LoVo (cell line): ENCODE results near the gene HMX2.

Experiments
- DNase-seq: peaks from one replicate; pipeline ENCODE4 v3.0.0-alpha.2; 2016; ENCODE audit warnings: low spot score

HMX2 gene

DNA sequence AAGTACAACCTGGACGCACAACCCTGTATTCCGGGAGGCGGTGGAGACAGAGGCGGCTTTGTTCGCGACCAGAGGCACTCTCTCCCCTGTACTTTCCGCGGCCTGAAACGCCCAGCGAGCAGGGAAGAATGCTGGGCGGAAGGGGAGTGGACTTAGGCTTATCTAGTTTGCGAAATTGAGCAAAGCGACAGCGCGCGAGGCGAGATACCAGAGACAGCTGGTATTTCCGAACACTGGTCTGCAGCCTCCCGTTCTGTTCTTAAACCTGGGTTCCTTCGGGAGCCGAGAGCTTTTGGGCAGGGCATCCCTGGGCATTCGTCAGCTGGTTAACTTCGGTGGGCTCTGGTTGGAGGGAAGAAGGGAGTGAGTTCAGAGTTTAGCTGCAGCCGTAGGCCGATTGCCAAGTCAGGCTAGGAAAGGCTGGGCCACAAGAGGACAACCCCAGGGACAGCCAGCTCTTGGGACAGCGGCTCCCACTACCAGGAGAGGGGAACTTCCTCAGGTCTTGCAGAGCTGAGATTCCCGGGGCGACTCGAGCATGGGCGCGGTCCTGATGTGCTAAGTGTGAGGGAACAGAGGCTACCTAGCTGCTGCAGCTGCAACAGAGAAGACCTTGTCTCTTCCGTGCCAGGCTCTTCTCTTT, 8.3 kb upstream of the HMX2 start:
- DNase-seq: peak; percentile 79

DNA sequence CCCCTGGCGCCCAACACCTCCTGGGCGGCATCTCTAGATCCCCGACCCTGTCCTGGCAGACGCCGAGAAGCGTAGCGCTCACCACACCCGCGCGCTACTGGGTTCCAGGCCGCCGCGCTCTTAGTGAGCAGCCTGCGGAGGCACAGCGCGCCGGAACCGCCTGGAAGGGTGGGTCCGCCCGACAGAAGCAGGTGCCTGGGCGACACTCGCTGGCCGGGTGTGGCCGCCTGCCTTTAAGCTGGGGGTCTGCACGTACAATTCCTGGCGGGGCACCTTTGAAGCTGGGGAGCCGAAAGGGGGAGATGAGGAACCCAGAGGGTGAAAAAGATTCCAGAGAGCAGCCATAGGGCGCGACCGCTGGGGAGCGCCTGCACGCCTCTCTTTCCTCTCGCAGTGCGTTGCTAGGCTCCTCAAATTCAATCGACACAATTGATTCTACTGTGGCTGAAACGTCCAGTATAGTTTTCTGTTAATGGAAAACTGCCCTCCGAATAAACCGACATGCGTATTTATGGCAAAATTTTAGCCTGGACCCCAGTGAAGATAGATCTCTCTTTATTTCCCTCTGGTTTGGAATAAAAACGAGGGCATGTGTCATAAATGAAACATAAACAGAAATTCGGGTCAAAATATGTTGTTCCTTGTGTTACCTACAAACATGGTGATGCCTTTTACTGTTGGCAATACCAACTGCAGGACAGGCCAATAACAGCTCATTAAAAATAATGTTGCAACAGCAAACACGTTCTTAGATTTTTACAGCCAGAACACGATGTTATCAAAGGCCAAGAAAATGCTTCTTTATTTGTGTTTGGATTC, 7.6 kb upstream of the HMX2 start:
- no peak for DNase-seq

DNA sequence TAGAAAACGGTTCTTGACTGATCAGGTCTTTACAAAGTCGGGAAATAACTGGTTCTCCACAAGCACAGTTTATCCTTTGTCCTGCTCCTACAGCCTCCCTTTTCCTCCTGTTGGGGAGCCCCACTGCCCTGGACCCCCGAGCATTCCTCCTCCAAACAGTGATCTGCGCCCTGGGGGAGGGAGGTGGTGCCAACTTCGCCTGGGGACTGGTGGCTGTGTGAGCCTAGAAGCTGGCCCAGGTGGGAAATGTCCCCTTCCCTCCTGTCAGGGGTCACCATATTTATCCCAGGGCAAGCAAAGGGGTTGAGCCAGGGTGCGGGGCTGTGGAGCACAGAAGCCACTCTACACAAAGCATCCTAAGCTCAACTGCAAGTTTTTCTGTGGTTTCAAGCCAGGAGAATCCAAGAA, 6.9 kb upstream of the HMX2 start:
- no peak for DNase-seq

DNA sequence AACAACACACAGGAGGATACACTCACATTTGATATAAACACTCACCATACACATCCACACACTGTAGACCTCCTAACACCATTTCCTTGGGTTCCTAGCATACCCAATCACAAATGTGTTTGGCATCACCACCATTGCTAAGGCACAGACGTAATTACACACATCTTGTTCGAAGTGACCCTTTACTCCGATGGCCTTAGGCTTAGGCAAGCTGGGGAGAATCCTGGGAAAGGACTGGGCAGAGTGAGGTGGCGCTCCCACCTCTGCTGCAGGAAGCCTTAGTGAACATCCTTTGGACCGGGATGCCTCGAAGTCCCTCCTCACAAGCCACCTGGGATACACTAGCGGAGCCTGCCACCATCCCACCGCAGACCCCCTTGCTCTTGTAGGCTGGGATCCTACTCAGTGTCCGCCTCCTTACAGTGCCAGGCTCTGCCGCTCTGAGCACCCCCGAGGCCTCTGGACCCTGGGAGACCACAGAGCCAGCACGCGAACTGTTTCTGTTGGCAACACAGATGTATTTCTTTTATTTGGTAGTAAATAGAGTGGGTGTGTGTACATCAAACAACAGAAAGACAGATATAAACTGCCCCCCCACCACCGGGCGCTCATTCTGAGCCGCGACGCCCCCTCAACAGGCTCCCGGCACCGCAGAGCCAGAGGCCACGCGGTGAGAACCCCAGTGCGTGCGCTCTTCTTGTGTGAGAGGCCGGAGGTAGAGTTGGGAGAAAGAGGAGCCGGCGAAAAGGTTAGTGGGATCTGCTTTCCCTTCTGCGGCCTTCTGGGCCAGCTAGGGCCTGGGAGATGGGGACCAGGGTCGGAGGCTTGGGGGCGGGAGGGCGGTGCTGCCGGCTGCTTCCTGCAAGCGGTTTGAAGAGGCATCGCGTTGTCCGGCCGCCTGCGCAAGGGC, 5.9 kb upstream of the HMX2 start:
- no peak for DNase-seq

DNA sequence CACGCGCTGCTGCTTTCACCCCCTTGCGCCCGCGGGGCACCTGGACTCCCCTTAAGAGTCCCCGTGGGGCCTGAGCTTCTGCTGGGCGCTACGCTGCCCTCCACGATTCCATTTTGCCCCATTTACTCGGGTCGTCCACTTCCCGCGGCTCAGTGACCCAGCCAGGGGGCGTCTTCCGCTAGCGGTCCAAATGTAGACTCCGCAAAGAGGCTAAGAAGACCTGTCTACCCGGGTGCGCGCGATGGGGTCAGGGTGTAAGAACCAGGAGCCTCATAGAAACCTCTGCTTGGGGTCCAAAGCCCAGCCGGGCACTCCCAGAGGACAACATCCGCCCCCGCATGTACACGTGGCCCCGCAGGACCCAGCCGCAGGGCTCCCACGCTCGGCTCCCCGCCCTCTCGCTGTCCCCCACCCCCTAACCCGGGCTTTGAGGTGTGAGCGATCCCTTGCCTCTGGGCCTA, 5.2 kb upstream of the HMX2 start:
- no peak for DNase-seq

DNA sequence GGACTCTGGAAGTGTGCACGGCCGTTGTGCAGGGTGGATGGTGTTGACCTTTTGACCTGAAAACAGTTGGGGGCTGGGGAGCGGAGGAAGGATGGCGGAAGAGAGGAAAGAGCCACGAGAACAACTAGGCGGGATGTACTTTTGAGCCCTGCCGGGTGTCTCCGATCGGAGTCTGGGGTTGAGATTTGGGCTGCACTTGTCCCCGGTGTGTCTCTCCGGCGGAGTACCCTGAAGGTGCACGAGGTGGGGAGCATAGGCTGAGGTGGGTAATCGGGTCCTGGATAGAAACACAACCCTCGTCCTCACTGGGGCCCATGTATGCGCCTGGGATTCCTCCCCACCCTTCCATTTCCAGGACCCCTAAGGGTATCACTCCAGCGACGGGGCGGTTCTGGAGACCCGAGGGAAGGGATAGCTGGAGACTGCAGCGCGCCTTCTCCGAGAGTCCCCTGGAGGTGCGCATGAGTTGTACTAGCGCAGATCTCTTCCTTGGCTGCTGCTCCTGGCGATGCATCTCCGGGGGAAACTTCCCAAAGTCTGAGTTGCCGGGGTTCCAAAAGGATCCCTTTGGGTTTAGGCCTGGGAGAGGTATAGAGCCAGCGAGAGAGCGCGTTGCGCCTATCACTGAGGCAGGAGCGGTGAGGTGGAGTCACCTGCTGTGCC, 4.6 kb upstream of the HMX2 start:
- no peak for DNase-seq

DNA sequence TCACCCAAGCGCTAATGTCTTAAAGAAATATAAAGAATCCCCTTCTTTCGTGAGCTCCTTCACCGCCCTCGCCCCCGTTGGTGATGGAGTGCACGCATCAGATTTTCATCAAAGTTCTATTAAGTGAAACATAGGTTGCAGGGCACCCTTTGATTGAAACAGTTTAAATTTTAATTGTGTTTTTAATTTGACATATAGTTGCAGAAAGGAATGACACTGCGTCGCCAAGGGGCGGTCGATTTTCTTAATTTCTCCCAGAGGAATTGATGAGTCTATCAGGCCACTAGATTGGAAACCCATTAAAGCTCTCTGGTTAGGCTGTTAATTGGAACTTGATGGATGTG, 4.1 kb upstream of the HMX2 start:
- no peak for DNase-seq

DNA sequence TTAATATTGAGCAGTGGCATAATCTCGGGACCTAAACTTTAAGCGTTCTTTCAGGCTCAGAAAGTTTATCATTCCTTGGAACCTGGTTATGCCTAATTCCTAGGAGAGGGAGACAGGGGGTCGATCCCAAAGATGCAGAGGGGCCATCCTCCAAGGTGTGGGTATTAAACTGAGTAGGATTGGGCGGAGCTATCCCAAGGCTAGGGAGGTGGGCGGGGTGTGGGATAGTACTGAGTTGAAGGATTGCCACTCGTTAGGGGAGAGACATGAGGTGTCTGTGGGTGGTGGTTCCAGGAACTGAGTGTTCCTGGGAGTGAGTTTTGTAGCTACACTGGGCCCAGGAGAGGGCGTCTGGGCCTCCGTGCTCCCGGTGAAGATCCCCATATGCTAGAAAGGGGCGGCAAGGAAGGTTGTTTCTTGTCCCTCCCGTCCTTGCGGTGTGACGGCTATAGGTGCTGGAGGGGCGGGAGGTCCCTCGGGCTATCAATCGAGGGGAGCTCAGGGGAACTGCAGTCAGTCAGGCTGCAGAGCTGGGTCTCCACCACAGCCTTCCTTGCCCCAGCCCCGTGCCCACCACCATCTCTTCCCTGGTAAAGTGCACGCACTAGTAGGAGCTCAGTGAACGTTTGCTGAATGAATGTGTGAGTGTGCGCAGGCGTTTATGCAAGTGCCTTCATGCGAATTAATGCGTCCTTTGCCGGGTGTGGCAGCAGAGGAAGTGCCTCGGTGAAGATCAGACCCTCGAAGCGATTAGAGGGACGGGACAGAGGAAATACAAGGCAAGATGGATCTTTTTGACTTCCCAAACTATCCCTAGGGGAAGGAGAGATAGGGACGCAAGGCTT, 3.0 kb upstream of the HMX2 start:
- DNase-seq: no peak

DNA sequence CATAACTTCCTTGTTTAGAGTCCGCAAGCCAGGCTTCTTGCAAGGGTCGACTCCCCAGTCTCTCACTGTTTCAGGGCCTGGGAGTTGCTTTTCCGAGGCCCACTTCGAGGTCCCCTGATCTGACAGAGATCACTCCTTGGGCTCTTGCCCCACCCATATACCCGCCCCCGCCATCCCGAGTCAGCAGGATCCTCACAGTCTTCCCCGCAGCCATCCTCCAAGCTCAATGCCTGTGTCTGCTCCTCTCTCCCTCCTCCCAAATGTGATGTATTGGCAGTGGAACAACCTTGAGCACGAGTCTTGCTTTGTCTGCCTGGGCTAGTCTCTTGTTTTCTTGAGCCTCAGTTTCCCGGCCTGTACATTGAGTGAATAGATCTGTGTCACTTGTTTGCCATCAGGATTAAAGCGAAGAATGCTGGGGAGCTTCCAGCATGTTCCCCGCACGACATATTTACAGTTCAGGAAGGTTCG, 2.4 kb upstream of the HMX2 start:
- no peak for DNase-seq

DNA sequence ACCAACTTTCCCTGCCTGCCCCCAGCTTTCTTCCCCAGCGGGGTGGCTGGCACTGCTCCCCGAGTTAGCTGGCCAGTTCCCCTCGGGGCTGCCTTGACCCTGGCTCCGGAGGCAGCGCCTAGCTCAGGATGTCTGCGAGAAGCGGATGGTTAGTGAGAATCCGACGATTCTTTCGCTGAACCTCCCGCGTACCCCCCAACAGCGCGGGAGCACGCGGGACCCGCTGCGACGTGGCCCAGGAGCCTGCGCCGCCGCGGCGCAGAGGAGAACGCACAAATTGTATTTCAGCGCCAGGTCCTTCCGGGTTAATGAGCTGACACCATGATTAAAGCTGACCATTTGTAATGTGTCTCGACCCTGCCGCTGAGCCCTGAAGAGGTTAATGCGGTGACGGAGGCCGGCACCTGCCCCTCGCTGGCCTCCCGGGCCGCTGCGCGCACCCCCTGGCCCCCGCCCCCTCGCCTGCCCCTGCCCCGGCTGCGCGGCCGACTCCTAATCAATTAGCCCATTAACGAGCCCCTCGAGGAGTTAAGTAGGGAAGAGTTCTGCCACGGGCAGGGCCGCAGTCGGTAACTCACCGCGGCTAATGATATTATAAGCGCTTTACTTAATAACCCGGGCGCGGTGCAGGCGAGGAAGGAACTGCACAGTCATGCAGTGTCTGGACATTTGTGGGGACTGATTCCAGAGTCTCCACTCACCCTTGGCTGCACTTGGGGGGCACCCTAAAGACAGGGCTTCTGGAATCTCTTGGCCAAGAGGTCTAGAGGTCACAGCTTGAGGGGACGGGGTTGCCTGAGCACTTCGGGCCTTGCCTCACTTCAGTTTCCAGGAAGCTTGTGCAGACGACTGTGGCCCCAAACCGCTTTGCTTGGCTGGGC, 1.7 kb upstream of the HMX2 start:
- DNase-seq: no peak

DNA sequence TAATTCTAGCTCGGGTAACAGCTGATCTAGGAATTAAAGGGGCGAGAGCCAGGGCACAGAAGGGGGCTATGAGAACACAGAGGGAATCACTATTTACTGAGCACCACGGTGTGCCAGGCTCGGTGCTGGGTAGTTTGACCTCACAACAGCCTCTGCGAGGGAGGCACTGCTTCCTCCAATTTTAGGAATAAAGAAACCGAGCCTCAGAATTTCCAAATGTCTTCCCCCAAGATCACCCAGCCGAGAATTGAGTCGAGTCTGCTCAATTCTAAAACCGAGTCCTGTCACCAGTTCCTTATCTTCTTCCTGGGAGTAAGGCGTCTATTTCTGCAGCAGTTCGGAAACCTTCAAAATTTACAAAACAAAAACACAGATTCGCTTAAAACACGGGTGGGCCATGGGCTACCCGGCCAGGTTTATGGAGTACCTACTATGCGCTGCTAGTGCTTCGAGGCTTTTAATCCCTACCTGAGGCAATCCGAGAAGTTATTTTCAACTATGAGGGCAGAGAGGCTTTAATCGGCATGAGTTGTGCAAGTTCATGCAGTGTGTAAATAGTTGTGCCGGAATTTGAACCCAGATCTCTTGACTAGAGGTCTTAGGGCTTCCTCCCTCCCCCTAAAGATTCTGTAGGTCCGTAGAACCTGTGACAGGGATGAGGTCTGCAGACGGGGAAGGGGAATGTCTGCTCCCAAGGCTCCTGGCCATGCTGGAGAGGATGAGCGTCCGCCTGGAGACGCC, 872 bp upstream of the HMX2 start:
- DNase-seq: no peak

DNA sequence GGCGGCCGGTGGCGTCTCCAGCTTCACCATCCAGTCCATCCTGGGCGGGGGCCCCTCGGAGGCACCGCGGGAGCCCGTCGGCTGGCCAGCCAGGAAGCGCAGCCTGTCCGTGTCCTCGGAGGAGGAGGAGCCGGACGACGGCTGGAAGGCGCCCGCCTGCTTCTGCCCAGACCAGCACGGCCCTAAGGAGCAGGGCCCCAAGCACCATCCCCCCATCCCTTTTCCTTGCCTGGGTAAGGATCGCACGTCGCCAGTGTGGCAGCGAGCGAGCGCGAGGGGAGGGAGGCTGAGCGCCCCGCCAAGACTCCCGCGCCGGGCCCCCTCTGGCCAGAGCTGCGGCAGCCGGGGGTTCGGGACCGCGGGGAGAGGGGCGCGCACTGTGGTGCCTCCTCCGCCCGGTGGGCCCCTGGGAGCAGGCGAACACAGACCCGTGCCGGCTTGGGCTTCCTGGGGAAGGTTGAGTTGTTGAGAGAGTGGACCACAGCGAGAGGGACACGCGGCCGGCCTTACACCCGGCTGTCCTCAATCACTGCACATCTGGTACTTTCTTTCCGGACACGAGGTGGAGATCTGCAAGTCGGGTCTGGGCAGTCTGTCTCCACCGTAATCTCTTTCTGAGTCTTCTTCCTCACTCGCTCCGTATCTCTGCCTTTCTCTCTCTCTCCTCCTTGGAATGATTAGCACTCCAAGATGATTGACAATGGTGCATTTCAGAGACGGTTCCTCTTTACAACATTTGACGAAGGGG, 652 bp downstream of the HMX2 start:
- no peak for DNase-seq

DNA sequence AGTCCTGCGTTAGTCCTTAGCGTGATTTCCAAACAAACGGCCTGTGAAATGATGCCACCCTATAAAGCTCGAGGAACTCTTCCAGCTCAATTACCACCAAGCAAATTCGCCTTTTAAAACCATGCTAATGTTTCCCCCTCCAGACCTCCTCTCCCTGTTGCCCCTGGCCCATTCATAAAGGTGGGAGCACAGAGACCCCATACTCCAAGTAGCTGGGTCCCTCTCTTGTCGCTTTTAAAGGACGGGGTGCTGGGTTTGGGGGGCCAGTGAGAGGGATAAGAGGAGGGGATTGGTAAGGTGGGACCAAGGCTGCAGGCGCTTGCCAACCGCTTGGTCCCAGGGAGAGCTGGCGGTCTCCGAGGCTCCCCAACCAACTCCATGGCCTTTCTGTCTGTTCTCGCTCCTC, 1.2 kb downstream of the HMX2 start:
- no peak for DNase-seq

DNA sequence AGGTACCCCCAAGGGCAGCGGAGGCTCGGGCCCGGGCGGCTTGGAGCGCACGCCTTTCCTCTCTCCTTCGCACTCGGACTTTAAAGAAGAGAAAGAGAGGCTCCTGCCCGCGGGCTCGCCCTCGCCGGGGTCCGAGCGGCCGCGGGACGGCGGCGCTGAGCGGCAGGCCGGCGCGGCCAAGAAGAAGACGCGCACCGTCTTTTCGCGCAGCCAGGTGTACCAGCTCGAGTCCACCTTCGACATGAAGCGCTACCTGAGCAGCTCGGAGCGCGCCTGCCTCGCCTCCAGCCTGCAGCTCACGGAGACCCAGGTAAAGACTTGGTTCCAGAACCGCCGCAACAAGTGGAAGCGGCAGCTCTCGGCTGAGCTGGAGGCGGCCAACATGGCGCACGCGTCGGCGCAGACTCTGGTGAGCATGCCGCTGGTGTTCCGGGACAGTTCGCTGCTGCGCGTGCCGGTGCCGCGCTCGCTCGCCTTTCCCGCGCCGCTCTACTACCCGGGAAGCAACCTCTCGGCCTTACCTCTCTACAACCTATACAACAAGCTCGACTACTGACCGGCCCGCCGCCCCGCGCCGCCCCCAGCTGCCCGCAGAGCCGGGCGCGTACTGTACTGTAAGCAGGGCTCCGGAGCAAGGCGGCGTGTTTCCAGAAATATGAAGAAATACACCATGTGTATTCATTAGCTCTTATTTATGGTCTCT, 1.8 kb downstream of the HMX2 start:
- DNase-seq: no peak

DNA sequence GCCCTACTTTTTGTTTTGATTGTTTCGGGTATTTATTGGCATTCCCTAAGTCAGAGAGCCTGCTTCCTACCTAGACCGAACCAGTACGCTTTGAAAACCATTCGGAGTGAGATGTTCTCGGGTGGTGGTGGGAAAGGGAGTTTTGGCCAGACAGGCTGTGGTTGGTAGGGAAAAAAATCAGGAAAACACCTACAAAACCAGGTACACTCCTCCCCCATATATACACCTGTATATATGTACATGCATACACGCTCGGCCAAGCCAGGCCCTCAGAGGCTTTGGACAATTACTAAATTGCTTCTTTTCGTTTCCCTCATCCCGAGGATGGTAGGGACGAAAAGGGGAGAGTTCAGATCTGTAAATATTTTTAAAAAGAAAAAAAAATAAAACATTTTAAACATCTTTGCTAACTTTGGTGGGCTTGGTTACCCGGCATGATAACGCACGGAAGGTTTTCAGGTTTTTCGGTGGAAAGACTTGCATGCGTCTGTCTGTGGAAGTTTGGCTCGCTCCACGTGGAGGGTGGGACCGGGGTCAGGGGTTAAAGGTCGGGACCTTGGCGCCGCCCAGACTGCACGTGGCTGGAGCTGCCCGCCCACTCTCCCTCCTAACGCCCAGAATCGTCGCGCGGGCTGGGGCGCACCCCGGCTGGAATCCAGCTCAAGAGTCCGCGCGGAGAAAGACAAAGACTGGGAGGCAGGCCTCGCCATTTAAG, 2.5 kb downstream of the HMX2 start:
- no peak for DNase-seq

DNA sequence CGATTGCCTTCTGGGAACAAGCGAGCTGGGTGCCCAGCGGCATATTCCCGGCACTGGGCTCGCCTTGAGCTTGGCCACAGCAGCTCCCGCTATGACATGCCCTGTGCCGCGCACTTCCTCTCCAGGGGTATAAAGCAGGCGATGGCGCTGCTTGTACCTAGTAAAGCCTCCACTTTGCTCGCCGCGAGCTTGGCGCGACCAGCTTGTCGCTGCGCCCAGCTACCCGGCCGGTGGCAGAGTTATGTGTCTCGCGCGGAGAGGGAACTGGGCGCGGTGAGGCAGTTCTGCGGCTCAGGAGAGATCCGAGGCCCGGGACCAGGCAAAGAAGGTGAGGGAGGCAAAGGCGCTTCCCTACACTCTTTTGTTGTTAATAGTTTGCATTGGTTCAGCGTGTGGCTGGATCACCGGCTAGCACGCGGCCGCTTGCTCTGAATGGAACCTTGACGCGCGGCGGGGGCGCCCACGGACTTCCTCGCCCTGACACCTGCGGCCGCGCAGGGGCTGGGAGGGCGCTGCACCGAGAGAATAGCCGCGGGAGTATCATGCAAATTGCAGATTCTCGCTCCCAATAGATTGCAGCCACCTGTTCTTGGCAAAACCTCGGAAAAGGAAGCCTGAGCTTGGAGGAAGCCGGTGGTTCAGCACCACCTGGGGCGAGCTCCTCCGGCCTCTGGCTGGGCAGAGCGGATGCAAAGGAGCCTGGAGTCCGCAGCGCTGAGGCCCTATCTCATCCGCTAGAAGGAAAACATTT, 3.2 kb downstream of the HMX2 start:
- no peak for DNase-seq

DNA sequence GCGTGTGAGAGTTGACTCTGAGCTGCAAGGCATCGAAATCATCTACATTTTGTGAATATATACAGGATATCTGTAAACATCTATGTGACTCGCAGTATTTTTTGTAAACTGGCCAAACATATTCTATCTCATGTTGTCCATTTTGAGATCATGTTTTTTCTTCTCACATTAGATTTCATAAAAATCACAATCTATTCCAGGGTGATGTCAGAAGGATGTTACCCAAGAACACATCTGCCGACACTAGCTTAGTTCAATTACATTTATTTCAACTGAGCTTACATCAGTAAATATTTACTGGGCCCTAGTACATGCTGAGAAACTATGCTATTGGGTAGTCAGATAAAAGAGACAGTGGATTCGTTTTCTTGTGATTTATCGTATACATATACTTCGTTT, 3.8 kb downstream of the HMX2 start:
- no peak for DNase-seq
